GM19193 (cell line): ENCODE results near the gene DDB1.

ENCODE experiments used
- POLR2A ChIP-seq: IDR thresholded peaks from 4 replicates; pipeline ENCODE4 v1.6.1; 2011; ENCODE audit not compliant: insufficient read depth, insufficient read length; ENCODE audit errors: extremely low read depth

Gene DDB1

DNA sequence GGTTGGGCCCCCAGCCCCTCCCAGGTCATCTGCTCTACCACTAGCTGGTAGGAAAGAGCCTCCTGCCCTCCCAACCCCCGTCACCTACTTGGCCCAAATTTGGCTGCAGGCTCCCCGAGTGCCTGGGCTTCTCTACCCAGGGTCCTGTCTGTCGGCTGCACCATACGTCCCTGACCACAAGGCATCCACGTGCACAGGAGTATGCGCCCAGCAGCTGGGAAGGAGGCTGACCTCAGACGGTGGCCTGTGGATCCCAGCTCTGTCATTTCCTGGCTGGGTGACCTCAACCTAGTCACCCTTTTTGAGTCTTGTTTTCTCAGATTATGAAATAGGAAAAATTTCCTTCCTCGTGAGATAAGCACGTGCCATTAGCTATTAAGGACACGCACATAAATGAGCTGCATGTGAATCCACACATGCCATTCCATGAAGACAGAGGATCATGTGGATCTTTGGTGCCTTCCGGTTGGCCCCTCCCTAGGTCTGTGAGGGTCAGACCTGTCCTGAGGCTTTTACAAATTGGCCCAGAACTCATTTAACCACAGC is 15.1 kb upstream of the DDB1 start:
- no peak for TF ChIP-seq POLR2A

DNA sequence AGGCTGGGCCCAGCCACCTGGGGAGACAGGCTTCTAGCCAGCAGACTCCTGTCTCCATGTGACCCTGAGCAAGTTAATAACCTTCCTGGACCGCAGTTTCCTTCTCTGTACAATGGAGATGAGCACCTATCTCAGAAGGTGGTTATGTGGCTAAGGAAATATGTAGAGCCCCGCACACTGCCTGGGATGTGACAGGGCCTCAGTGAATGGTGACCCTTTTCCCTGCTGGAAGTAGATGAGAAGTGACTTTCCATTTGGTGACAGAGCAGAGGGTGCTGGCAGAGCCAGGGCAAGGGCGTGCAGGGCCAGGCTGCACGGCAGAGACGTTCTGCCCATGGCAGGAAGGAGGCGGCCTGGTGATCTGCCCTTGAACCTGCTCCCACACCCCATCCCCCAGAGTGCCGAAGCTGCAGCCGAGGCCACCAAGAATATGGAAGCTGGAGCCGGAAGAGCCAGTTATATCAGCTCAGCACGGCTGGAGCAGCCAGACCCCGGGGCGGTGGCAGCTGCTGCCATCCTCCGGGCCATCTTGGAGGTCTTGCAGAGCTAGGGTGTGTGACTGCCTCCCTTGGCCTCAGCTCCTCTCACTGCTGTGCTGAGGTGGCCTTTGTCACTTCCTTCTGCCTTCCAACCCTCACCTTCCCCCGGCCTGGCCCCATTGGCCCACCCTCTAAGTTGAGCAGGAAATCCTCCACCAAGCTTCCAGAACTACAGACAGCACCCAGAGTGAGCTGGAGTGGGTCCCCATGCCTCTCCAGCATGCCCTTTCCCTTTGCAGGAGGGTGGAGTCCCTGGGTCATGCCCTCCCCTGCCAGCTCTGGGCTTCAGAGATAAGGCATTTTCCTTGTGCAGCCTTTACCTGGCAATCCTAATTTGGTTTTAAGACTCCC is 13.3 kb upstream of the DDB1 start:
- TF ChIP-seq POLR2A: no peak

DNA sequence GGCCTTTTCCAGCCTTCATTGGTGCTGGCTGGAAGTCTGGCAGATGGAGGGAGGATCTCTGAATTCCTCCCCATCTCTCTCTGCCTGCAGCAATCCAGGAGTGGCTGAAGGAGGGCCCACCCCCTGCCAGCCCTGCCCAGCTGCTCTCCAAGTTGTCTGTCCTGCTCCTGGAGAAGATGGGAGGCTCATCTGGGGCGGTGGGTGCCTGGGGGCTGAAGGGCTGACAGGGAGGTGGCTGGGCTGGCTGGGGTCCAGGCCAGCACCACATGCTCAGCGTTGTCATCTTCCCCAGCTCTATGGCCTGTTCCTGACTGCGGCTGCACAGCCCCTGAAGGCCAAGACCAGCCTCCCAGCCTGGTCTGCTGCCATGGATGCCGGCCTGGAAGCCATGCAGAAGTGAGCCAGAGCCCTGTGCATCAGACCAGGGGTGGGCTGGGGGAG is 12.3 kb upstream of the DDB1 start:
- no peak for TF ChIP-seq POLR2A

DNA sequence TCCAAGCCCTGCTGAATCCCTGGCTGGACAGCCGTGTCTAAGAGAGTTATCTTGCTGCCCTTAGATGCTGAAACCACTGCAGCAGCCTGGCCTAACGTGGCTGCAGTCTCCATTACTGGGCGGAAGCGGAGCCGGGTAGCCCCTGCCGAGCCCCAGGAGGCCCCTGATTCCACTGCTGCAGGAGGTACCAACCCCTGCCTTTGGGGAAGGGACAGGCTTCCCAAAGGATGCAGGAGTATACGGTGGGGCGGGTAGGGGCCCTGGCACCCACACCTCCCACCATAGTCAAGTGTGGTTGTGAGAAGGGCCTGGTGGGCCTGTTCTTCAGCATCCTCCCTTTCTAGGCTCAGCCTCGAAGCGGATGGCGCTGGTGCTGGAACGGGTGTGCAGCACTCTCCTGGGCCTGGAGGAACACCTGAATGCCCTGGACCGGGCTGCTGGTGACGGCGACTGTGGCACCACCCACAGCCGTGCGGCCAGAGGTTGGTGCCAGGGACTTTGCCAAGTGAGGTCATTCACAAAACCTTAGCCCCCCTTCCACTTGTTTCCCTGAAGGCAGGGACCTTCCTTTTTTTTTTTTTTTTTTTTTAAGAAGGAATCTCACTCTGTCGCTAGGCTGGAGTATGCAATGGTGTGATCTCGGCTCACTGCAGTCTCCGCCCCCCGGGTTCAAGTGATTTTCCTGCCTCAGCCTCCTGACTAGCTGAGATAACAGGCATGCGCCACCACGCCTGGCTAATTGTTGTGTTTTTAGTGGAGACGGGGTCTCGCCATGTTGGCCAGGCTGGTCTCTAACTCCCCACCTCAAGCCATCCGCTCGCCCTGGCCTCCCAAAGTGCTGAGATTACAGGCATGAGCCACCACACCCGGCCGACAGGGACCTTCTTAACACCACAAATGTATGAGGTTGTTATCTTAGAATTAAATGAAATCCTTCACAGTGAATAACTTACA is 11.2 kb upstream of the DDB1 start:
- TF ChIP-seq POLR2A: no peak

DNA sequence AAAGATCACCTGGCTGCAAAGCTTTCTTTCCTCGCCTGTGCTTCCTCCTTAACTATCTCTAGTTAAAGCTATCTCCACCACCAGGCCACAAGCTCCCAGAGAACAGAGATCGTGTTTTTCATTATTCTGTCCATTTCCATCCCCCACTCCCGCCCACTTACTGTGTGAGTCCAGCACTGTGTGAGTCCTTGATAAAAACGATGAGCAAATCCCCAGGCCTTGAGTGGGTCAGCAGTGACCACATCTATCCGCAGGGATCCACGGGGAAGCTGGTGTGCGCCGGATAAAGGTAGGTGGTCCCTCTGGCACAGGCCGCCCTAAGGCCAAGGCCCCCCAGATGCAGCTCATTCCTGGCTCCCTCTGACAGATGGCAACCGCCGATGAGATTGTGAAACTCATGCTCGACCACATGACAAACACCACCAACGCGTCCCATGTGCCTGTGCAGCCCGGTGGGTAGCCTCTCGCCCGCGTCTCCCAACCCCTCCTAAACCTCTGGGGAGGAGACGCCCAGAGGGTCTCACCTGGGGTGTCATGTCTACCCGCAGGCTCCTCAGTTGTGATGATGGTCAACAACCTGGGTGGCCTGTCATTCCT is 9.4 kb upstream of the DDB1 start:
- no peak for TF ChIP-seq POLR2A

DNA sequence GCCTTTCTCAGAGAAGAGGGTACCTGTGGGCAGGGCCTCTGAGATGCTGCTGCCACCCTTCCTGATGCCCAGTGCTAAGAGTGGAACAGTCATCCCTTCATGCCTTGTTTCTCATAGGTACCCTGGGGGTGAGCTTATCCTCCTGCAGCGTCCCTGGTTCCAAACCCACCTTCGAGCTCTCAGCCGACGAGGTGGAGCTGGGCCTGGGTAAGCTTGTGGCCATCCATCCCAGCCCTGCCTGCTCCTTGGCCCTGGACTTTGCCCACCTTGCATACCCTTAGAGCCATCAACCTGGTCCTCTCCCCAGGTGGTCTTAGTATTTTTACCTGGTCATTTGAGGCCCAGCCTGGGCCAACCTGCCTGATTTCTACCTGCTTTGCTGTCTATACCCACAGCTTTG is 8.8 kb upstream of the DDB1 start:
- no peak for TF ChIP-seq POLR2A

DNA sequence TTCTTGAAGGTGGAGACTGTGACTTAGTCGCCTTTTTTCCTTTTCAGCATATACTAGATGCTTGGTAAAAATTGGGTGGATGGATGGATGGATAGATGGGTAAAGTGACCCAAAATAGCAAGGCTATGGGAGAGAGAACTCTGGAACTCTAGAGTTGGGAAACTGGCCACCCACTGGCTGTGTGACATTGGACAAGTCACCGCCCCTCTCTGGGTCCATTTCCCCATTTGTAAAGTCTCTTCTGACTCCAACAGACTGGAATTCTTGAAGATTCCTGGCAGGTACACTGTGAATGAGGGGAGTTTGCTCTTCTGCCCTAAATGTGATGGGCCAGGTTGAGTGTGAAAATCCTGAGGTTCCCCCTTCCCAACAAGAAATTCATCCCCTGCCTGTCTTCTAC is 8.1 kb upstream of the DDB1 start:
- TF ChIP-seq POLR2A: no peak

DNA sequence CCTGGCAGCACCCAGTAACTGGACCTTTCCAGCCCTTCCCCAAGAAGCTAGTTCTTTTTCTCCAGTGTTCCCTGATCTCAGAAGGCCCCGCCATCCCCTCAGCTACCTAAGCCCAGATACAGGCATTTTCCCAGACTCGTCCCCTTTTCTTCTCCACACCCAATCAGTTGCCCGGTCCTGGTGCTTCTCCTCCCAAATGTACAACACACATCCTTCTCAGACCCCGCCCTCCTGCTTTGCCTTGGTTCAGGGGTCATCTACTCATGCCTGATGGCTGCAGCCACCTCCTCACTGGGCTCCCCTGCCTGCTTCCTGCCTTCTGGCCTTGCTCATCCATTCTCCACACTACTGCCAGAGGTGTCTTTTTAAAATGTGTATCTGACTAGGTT is 6.6 kb upstream of the DDB1 start:
- no peak for TF ChIP-seq POLR2A

DNA sequence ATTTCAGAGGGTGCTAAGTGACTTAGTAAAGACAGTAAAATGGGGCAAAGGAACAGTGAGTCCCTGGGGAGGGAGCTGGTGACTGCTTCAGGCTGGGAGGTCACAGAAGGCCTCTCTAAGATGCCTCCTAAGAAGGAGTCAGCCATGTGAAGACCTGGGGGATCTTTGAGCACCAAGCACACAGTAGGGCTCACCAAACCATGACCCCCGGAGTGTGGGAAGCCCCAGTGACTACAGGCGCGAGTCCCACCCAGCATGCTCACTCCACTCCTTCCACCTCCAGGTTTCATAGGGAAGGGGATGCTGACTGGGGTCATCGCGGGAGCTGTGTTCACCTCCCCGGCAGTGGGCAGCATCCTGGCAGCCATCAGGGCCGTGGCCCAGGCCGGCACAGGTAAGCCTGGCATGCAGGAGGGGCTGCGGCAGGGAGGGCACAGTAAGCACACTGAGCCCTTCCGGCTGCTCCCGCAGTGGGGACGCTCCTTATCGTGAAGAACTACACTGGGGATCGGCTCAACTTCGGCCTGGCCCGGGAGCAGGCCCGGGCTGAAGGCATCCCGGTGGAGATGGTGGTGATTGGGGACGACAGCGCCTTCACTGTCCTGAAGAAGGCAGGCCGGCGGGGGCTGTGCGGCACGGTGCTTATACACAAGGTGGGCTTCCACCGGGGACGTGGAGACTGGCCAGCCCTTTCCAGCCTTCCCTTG is 6.0 kb upstream of the DDB1 start:
- TF ChIP-seq POLR2A: no peak

DNA sequence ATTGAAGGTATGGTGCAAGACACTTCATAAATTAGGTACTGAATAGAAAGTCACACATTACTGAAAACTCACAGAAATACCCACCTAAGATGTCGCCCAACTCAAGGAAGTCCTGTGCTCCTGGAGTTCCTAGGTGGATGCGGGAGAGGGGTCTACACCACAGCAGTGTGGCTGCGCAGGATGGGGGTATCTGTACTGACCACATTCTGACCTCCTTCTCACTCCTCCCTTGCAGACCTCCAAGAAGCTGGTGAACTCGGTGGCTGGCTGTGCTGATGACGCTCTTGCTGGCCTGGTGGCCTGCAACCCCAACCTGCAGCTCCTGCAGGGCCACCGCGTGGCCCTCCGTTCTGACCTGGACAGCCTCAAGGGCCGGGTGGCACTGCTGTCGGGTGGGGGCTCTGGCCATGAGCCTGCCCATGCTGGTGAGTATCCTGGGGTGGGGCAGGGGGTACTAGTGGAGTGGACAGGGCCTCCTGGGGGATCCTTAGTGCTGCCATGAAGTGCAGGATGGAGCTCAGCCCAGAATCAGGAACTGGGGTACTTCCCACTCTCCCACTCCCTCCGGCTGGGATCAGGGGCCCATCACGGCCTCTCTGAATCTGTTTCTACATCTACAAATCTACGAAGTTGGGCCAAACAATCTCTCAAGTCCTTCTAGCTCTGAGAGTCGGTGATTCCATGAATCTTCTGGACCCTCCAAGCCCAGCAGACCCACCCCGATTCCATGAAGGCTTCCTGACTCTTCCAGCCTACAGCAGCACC is 5.0 kb upstream of the DDB1 start:
- TF ChIP-seq POLR2A: no peak

DNA sequence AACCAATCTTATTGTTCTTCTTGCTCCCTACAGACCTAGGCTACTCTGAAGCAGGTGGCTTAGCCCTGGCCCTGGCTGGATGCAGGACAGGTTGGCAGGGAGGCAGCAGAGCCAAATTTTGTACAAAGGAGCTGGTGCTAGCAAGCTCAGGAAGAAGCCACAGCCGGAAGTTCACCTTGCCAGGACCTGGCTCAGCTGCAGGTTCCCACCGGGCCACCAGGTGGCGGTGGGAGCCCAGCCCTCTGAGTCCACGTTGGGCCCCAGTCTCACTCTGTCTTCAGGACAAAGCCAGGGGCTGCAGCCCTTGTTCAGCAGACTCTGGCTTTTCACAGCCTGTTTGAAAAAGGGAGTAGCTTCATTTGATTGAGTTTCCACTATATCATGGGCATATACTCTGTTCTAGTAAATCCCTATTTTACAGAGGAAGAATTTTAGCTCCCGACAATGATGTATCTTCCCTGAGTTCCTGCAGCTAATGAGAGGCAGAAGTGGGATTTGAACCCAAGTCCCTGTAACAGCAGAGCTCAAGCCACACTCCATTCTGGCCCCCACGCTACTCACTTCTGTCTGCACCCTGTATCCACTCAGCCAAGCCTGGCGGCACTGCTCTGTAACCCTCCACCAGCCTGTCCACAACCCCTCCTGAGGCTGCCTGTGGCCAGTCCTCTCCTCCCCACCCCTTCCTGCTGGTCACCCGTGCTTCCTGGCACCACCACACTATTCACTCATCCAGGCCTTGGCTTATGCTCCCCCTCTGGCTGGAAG is 3.4 kb upstream of the DDB1 start:
- no peak for TF ChIP-seq POLR2A

DNA sequence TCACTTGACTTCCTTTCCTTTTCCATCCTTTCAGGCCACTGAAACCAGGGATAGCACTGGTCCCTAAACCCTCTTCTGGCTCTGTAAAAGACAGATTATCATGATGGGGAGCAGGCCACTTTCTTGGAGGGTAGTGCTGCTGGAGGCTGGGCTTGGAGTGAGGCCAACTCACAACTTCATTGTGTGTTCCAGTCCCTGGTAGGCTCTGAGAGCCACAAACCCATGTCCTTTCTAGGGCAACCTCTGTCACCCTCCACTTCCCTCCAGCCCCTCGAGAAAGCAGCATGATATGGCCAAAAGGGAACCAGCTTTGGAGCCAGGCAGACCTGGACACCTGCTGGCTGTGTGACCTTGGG is 2.4 kb upstream of the DDB1 start:
- no peak for TF ChIP-seq POLR2A

DNA sequence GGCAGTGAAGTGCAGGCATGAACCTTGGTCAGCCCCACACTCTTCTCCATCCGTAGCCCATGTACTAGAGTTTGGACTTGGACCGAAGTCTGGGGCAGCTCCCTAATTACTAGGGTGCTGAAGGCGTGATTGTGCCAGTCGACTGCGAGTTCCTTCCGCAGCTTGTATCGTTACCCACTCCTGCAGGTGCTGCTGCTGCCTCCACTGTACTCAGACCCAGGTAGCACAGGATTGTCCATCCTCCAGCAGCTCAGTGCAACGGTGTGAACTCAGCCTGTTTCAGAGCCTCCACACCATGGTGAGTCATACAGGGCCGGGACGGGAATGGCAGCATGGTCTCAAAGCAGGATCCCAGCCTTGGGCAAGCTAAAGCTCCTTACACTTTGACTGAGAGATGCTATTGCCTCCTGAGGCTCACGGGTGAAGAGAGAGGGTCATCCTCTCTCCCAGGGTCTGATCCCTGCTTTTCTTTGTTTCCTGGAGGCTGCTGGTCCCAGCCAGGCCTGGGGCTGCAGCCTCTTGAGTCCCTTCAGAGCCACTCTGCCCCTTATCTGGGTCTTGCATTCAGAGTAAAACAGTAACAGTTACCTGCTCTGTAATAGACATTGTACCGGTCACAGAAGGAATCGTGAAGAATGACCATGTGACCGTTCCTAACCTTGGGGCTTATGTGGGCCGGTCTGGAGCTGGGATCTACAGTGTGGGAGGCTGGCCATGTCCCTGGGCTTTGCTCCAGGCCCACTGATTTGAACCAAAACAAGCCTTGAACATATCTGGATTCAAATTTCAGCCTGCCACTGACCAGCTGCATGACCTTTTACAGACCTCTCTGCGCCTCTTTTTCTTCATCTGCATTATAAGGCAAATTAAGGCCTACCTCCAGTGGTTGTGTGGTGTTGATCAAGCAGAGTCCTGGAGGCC is 1.8 kb upstream of the DDB1 start:
- TF ChIP-seq POLR2A: no peak
